ENCODE measurements around the gene SIX2.

SIX2 gene

DNA sequence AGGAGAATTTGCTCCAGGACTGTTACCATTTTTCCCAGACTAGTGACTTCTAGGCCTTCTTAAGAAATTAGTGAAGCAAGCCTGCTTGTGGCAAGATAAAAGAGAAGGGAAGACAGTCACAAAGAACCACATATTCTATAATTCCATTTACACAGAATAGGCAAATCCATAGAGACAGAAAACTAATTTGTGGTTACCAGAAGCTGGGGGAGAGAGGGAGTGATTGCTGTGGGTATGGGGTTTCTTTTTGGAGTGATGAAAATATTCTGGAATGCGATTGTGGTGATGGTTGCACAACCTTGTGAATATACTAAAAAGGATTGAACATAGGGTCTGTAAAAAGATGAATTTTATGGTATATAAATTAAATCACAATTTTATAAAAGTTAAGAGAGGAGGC lies 37.5 kb upstream of the SIX2 start:
- Histone ChIP-seq H3K27me3 (ENCODE audit: insufficient read depth, low read length, poor library complexity, severe bottlenecking) (no peaks in the 10 kb centered on the region), H3K4me2 (ENCODE audit: low read depth, low read length, poor library complexity, severe bottlenecking) (no peak overlapping the region), H3K79me2 (ENCODE audit: insufficient read depth, low read length) (no peaks in the 10 kb centered on the region), H3K4me1 (ENCODE audit: insufficient read depth, low read length, poor library complexity, severe bottlenecking) (peaks cover 7% of the 10 kb centered on the region), H3K9me3 (ENCODE audit: insufficient read depth, low read depth, low read length) (no peaks in the 10 kb centered on the region), H3K9ac (ENCODE audit: low read depth, low read length, poor library complexity, severe bottlenecking) (no peak overlapping the region), H3F3A (ENCODE audit: low read depth) (no peaks in the 10 kb centered on the region), H4K20me1 (ENCODE audit: insufficient read depth, low read length, poor library complexity, severe bottlenecking) (no peaks in the 10 kb centered on the region), H2AFZ (ENCODE audit: low read length) (no peak overlapping the region), H3K9me2 (replicated peaks; ENCODE audit: low read depth, low read length) (no peaks in the 10 kb centered on the region), H3K36me3 (ENCODE audit: insufficient read depth, low read length) (no peaks in the 10 kb centered on the region), H3K4me3 (ENCODE audit: low read length, poor library complexity, severe bottlenecking) (no peak overlapping the region)
- TF ChIP-seq, protein P1, sequence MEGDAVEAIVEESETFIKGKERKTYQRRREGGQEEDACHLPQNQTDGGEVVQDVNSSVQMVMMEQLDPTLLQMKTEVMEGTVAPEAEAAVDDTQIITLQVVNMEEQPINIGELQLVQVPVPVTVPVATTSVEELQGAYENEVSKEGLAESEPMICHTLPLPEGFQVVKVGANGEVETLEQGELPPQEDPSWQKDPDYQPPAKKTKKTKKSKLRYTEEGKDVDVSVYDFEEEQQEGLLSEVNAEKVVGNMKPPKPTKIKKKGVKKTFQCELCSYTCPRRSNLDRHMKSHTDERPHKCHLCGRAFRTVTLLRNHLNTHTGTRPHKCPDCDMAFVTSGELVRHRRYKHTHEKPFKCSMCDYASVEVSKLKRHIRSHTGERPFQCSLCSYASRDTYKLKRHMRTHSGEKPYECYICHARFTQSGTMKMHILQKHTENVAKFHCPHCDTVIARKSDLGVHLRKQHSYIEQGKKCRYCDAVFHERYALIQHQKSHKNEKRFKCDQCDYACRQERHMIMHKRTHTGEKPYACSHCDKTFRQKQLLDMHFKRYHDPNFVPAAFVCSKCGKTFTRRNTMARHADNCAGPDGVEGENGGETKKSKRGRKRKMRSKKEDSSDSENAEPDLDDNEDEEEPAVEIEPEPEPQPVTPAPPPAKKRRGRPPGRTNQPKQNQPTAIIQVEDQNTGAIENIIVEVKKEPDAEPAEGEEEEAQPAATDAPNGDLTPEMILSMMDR (conservative IDR thresholded peaks at IDR 0.05; ENCODE audit: low read length), result no peak
- no peak for TF ChIP-seq EZH2phosphoT487 (IDR thresholded peaks at IDR 0.05; ENCODE audit: borderline replicate concordance)

DNA sequence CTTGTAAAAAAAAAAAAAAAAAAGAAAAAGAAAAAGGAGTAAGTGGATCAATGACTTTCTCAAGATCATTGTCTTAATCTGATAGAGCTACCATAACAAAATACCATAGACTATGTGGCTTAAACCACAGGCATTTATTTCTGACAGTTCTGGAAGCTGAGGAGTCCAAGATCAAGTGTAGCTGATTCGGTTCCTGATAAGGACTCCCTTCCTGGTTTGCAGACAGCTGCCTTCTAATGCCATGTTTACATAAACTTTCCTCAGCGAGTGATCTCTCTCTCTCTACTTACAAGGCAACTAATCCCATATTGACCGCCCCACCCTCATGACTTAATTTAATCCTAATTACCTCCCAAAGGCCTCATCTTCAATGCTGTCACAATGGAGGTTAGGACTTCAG lies 36.5 kb upstream of the SIX2 start:
- H4K20me1 ChIP-seq (ENCODE audit: insufficient read depth, low read length, poor library complexity, severe bottlenecking), result no peaks in the 10 kb centered on the region
- no peaks in the 10 kb centered on the region for H3F3A ChIP-seq (ENCODE audit: low read depth)
- TF ChIP-seq, protein P1 (conservative IDR thresholded peaks at IDR 0.05; ENCODE audit: low read length), result no peak
- no peak for TF ChIP-seq EZH2phosphoT487 (IDR thresholded peaks at IDR 0.05; ENCODE audit: borderline replicate concordance)
- H2AFZ ChIP-seq (ENCODE audit: low read length), result no peak overlapping the region
- H3K36me3 ChIP-seq (ENCODE audit: insufficient read depth, low read length), result no peaks in the 10 kb centered on the region
- peaks cover 7% of the 10 kb centered on the region for H3K4me1 ChIP-seq (ENCODE audit: insufficient read depth, low read length, poor library complexity, severe bottlenecking)
- H3K79me2 ChIP-seq (ENCODE audit: insufficient read depth, low read length), result no peaks in the 10 kb centered on the region
- no peak overlapping the region for H3K4me3 ChIP-seq (ENCODE audit: low read length, poor library complexity, severe bottlenecking)
- no peaks in the 10 kb centered on the region for H3K27me3 ChIP-seq (ENCODE audit: insufficient read depth, low read length, poor library complexity, severe bottlenecking)
- no peaks in the 10 kb centered on the region for H3K9me3 ChIP-seq (ENCODE audit: insufficient read depth, low read depth, low read length)
- H3K4me2 ChIP-seq (ENCODE audit: low read depth, low read length, poor library complexity, severe bottlenecking), result no peak overlapping the region
- no peak overlapping the region for H3K9ac ChIP-seq (ENCODE audit: low read depth, low read length, poor library complexity, severe bottlenecking)
- no peaks in the 10 kb centered on the region for H3K9me2 ChIP-seq (replicated peaks; ENCODE audit: low read depth, low read length)

DNA sequence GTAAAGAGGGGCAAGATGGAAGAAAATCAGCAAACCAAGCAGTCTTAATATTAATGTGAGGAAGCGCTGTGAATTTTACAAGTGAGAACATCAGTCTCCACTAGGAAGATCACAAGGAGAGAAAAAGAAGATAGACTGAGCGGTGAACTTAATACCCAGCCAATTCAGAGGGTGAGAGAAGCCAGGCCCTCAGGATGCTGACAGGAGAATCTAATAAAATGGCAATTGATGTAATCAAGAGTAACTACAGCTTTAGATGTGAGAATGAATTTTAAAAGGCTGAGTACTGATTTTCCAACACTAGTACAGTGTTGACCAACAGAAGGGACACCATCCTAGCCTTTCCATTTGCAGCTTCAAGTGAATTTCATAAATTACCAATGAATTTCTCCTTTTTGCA lies 35.7 kb upstream of the SIX2 start:
- Histone ChIP-seq H2AFZ (ENCODE audit: low read length) (no peak overlapping the region), H4K20me1 (ENCODE audit: insufficient read depth, low read length, poor library complexity, severe bottlenecking) (no peaks in the 10 kb centered on the region), H3K79me2 (ENCODE audit: insufficient read depth, low read length) (no peaks in the 10 kb centered on the region), H3K9me2 (replicated peaks; ENCODE audit: low read depth, low read length) (no peaks in the 10 kb centered on the region), H3F3A (ENCODE audit: low read depth) (no peaks in the 10 kb centered on the region), H3K9me3 (ENCODE audit: insufficient read depth, low read depth, low read length) (no peaks in the 10 kb centered on the region), H3K36me3 (ENCODE audit: insufficient read depth, low read length) (no peaks in the 10 kb centered on the region), H3K4me1 (ENCODE audit: insufficient read depth, low read length, poor library complexity, severe bottlenecking) (peaks cover 7% of the 10 kb centered on the region), H3K4me3 (ENCODE audit: low read length, poor library complexity, severe bottlenecking) (no peak overlapping the region), H3K27me3 (ENCODE audit: insufficient read depth, low read length, poor library complexity, severe bottlenecking) (no peaks in the 10 kb centered on the region), H3K9ac (ENCODE audit: low read depth, low read length, poor library complexity, severe bottlenecking) (no peak overlapping the region), H3K4me2 (ENCODE audit: low read depth, low read length, poor library complexity, severe bottlenecking) (no peak overlapping the region)
- TF ChIP-seq, protein P1 (conservative IDR thresholded peaks at IDR 0.05; ENCODE audit: low read length), result no peak
- no peak for TF ChIP-seq EZH2phosphoT487 (IDR thresholded peaks at IDR 0.05; ENCODE audit: borderline replicate concordance)
